SK-N-MC (cell line): ENCODE results near the gene RNF112.

Experiments used
- DNase-seq: peaks from one replicate; pipeline ENCODE4 v3.0.0-alpha.2; 2011; ENCODE audit warnings: low read depth, low spot score
- H3K27ac ChIP-seq: fragments of 200-600 bp; sonication (generic); 2 replicates; pipeline ENCODE4 v1.5.1; 2016; ENCODE audit warnings: mixed run types
- H3K36me3 ChIP-seq: fragments of 200-600 bp; sonication (generic); 2 replicates; pipeline ENCODE4 v1.6.1; 2017; ENCODE audit warnings: antibody characterized with exemption, low read length, mixed read lengths; ENCODE audit not compliant: insufficient read depth
- H3K4me3 ChIP-seq: fragments of 200-600 bp; sonication (generic); 2 replicates; pipeline ENCODE4 v1.5.1; 2016
- H3K9ac ChIP-seq: fragments of 200-600 bp; sonication (generic); 2 replicates; pipeline ENCODE4 v1.8.0; 2017; ENCODE audit warnings: mixed run types, mixed read lengths; ENCODE audit not compliant: insufficient read length
- H3K9me3 ChIP-seq: fragments of 200-600 bp; sonication (generic); 2 replicates; pipeline ENCODE4 v1.6.1; 2017; ENCODE audit warnings: low read depth, mild to moderate bottlenecking, antibody characterized with exemption, low read length, moderate library complexity, mixed read lengths
- EZH2 ChIP-seq: fragments of 200-600 bp; sonication (generic); IDR thresholded peaks from one replicate; pipeline ENCODE4 v1.6.1; 2017; ENCODE audit warnings: antibody characterized with exemption
- FOXP2 ChIP-seq: optimal IDR thresholded peaks from 2 replicates; pipeline ENCODE3; 2011; ENCODE audit warnings: mild to moderate bottlenecking, moderate library complexity; ENCODE audit not compliant: insufficient read depth; ENCODE audit errors: extremely low read length, control extremely low read depth
- POLR2AphosphoS5 ChIP-seq: IDR thresholded peaks from 2 replicates; pipeline ENCODE4 v1.6.1; 2012; ENCODE audit warnings: mild to moderate bottlenecking, low read depth, low read length, borderline replicate concordance

The RNF112 gene

GRCh38 chr17:19365833-19366636 lies 45.0 kb upstream of the RNF112 start:
- Histone ChIP-seq H3K4me3 (no peak overlapping the region), H3K9me3 (no peaks in the 10 kb centered on the region), H3K9ac (no peak overlapping the region), H3K36me3 (no peaks in the 10 kb centered on the region), H3K27ac (no peak overlapping the region)
- DNase-seq, result no peak
- TF ChIP-seq POLR2AphosphoS5, result no peak
- TF ChIP-seq EZH2, result no peak
- no peak for TF ChIP-seq FOXP2

DNA sequence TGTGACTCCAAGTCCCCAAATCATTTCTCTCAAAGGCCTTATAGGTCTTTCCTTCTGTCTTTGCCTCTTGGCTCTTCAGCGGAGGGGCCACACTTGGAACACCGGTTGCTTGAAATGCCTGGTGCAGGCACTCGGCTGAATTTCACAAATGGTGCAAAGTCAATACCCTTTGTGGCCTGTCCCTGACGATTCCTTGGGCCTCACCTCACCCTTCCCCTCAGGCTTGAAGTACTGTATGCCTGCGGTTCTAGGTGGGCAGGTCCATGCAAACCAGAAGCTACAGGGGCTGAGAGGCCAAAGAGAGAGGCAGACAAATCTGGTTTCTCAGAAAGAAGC lies 44.4 kb upstream of the RNF112 start:
- no peak overlapping the region for H3K9ac ChIP-seq
- H3K9me3 ChIP-seq, result no peaks in the 10 kb centered on the region
- TF ChIP-seq FOXP2 (no peak), EZH2 (no peak), POLR2AphosphoS5 (no peak)
- DNase-seq, result no peak
- H3K36me3 ChIP-seq, result no peaks in the 10 kb centered on the region
- no peak overlapping the region for H3K27ac ChIP-seq
- H3K4me3 ChIP-seq, result no peak overlapping the region

- no peak for TF ChIP-seq POLR2AphosphoS5
- no peak for DNase-seq
- no peak overlapping the region for H3K9ac ChIP-seq
- H3K27ac ChIP-seq, result no peak overlapping the region
- H3K36me3 ChIP-seq, result no peaks in the 10 kb centered on the region
- H3K9me3 ChIP-seq, result no peaks in the 10 kb centered on the region
- H3K4me3 ChIP-seq, result no peak overlapping the region
These were observed 42.8 kb upstream of the RNF112 start for GRCh38 chr17:19368229-19368628.

- H3K27ac ChIP-seq, result no peak overlapping the region
- TF ChIP-seq EZH2 (no peak), FOXP2 (no peak), POLR2AphosphoS5 (no peak)
- H3K9me3 ChIP-seq, result no peaks in the 10 kb centered on the region
- no peak overlapping the region for H3K9ac ChIP-seq
- H3K4me3 ChIP-seq, result no peak overlapping the region
- DNase-seq, result no peak
- H3K36me3 ChIP-seq, result no peaks in the 10 kb centered on the region
These were observed 41.8 kb upstream of the RNF112 start for GRCh38 chr17:19369107-19369778.

- Histone ChIP-seq H3K9me3 (no peaks in the 10 kb centered on the region), H3K9ac (no peak overlapping the region), H3K4me3 (no peak overlapping the region), H3K27ac (no peak overlapping the region), H3K36me3 (no peaks in the 10 kb centered on the region)
- no peak for TF ChIP-seq FOXP2
- no peak for DNase-seq
These were observed 41.1 kb upstream of the RNF112 start for GRCh38 chr17:19369846-19370492.

DNA sequence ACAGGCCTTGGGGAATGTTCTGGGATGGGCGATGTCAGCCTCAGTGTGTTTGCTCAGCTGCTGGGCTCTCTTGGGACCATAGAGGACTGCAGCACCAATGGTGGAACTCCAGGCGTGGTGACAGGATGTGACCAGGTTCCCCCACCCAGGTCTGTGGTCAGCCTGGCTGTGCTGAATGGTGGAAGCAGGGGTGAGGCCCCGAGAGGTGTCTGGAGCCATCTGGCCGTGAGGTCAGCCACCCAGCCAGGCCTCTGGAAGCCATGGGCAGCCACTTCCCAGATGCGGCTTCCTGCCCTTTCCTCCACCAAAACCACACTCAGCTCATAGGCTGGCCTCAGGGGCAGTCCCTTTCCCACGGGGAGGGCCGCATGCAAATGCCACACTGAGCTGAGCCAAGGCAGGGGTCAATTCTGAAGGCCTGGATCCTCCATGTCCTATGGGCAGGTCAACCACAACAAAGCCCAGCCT lies 40.5 kb upstream of the RNF112 start:
- Histone ChIP-seq H3K36me3 (no peaks in the 10 kb centered on the region), H3K9me3 (no peaks in the 10 kb centered on the region), H3K4me3 (no peak overlapping the region), H3K9ac (no peak overlapping the region), H3K27ac (no peak overlapping the region)
- TF ChIP-seq EZH2 (no peak), POLR2AphosphoS5 (no peak), FOXP2 (no peak)
- DNase-seq, result no peak

GRCh38 chr17:19371259-19372010 lies 39.6 kb upstream of the RNF112 start:
- Histone ChIP-seq H3K36me3 (no peaks in the 10 kb centered on the region), H3K4me3 (no peak overlapping the region), H3K9me3 (no peaks in the 10 kb centered on the region), H3K9ac (no peak overlapping the region), H3K27ac (no peak overlapping the region)
- TF ChIP-seq EZH2, result no peak
- no peak for TF ChIP-seq FOXP2
- no peak for TF ChIP-seq POLR2AphosphoS5
- DNase-seq, result no peak

GRCh38 chr17:19372011-19372370 lies 39.0 kb upstream of the RNF112 start:
- Histone ChIP-seq H3K4me3 (no peak overlapping the region), H3K27ac (no peak overlapping the region), H3K9ac (no peak overlapping the region), H3K9me3 (no peaks in the 10 kb centered on the region), H3K36me3 (no peaks in the 10 kb centered on the region)
- no peak for DNase-seq
- TF ChIP-seq FOXP2, result no peak
- TF ChIP-seq EZH2, result no peak
- TF ChIP-seq POLR2AphosphoS5, result no peak
